GM23338 (cell line): Measurements from ENCODE around the gene CCDC3. TPM values are rescaled to one million over a fixed set of nuclear protein-coding genes. Genes with fewer than 3 reads are reported as not detected.

ENCODE experiments used
- ATAC-seq: fragments of 200-7000 bp; cut with Tn5 transposase; 3 replicates; pipeline ENCODE4 v1.9.1; 2020
- DNase-seq: peaks from one replicate; pipeline ENCODE4 v3.0.0-alpha.2; 2015; ENCODE audit warnings: low spot score
- H2AFZ ChIP-seq: fragments of 200-600 bp; sonication (generic); 2 replicates; pipeline ENCODE4 v1.8.0; 2016; ENCODE audit warnings: antibody characterized with exemption, mild to moderate bottlenecking, moderate library complexity
- H3F3A ChIP-seq: fragments of 200-600 bp; sonication (generic); replicated peaks from 2 replicates; pipeline ENCODE4 v1.8.0; 2017; ENCODE audit warnings: antibody characterized with exemption, mixed run types, low read depth
- H3K27ac ChIP-seq: fragments of 200-600 bp; sonication (generic); 2 replicates; pipeline ENCODE4 v1.6.1; 2016; ENCODE audit warnings: low read depth
- H3K27me3 ChIP-seq: fragments of 200-600 bp; sonication (generic); 2 replicates; pipeline ENCODE4 v1.8.0; 2016; ENCODE audit warnings: mild to moderate bottlenecking, mixed run types, moderate library complexity; ENCODE audit not compliant: insufficient read depth
- H3K36me3 ChIP-seq: fragments of 200-600 bp; sonication (generic); 2 replicates; pipeline ENCODE4 v1.8.0; 2016; ENCODE audit warnings: mild to moderate bottlenecking; ENCODE audit not compliant: insufficient read depth
- H3K4me1 ChIP-seq: fragments of 200-600 bp; sonication (generic); 2 replicates; pipeline ENCODE4 v1.8.0; 2016; ENCODE audit warnings: mild to moderate bottlenecking, moderate library complexity; ENCODE audit not compliant: insufficient read depth
- H3K4me2 ChIP-seq: fragments of 200-600 bp; sonication (generic); 2 replicates; pipeline ENCODE4 v1.7.1; 2017; ENCODE audit warnings: mixed run types
- H3K4me3 ChIP-seq: fragments of 200-600 bp; sonication (generic); 2 replicates; pipeline ENCODE4 v1.6.1; 2016; ENCODE audit warnings: mixed run types
- H3K79me2 ChIP-seq: fragments of 200-600 bp; sonication (generic); replicated peaks from 2 replicates; pipeline ENCODE4 v1.8.0; 2017; ENCODE audit warnings: mild to moderate bottlenecking; ENCODE audit not compliant: insufficient read depth
- H3K9me2 ChIP-seq: fragments of 200-600 bp; sonication (generic); 2 replicates; pipeline ENCODE4 v1.8.0; 2017; ENCODE audit not compliant: insufficient read depth
- H4K20me1 ChIP-seq: fragments of 200-600 bp; sonication (generic); replicated peaks from 2 replicates; pipeline ENCODE4 v1.8.0; 2017; ENCODE audit warnings: mild to moderate bottlenecking; ENCODE audit not compliant: insufficient read depth
- H3K27ac Mint-ChIP-seq: 2 replicates; pipeline ENCODE4 v1.8.0; 2020; ENCODE audit warnings: inconsistent platforms, mild to moderate bottlenecking, moderate library complexity, mixed read lengths
- H3K27me3 Mint-ChIP-seq: 3 replicates; pipeline ENCODE4 v1.8.0; 2022; ENCODE audit warnings: low read depth, mild to moderate bottlenecking, moderate library complexity, mixed read lengths, inconsistent platforms; ENCODE audit not compliant: insufficient read depth, poor library complexity
- H3K36me3 Mint-ChIP-seq: 3 replicates; pipeline ENCODE4 v1.8.0; 2021; ENCODE audit warnings: low read depth, mild to moderate bottlenecking, inconsistent platforms, moderate library complexity, mixed read lengths
- H3K4me1 Mint-ChIP-seq: 3 replicates; pipeline ENCODE4 v1.8.0; 2020; ENCODE audit warnings: mild to moderate bottlenecking, inconsistent platforms, mixed read lengths
- H3K4me3 Mint-ChIP-seq: 3 replicates; pipeline ENCODE4 v1.8.0; 2021; ENCODE audit warnings: moderate library complexity, mild to moderate bottlenecking, inconsistent platforms, mixed read lengths
- H3K9me3 Mint-ChIP-seq: 3 replicates; pipeline ENCODE4 v1.8.0; 2020; ENCODE audit warnings: moderate library complexity, mild to moderate bottlenecking, inconsistent platforms, mixed read lengths
- CREB1 ChIP-seq: fragments of 250-450 bp; sonication (Bioruptor Pico); IDR thresholded peaks from 2 replicates; pipeline ENCODE4 v1.5.0; 2020; ENCODE audit warnings: low read depth, mild to moderate bottlenecking, moderate library complexity
- JUNB ChIP-seq: IDR thresholded peaks from one replicate; pipeline ENCODE4 v1.6.1; 2016; ENCODE audit warnings: antibody characterized with exemption; ENCODE audit not compliant: unreplicated experiment
- ZNF114 ChIP-seq: fragments of 250-450 bp; sonication (Bioruptor Pico); IDR thresholded peaks from 2 replicates; pipeline ENCODE4 v1.5.0; 2020; ENCODE audit warnings: mild to moderate bottlenecking, moderate library complexity
- ZNF462 ChIP-seq: fragments of 250-450 bp; sonication (Bioruptor Pico); IDR thresholded peaks from 2 replicates; pipeline ENCODE4 v1.5.0; 2020; ENCODE audit warnings: mild to moderate bottlenecking, moderate library complexity
- polyA plus RNA-seq: library from polyadenylated mRNA; unstranded; fragments of >200 nt; fragmentation: Nextera tagmentation; extraction: Ambion mirVana; gene quantifications from 2 replicates; pipeline ENCODE4 v1.2.1, GENCODE V29; 2016
- total RNA-seq: library from RNA; depleted of rRNA; stranded (reverse); fragments of >200 nt; shearing (Covaris generic); gene quantifications from 2 replicates; pipeline ENCODE4 v1.2.3, GENCODE V29; 2014
- TF ChIP-seq, protein P1 (sequence below), 2 experiments: fragments of 200-600 bp in 1 of 2; sonication (generic) in 1 of 2; conservative IDR thresholded peaks; 2 replicates each; pipeline versions ENCODE4 v1.5.1 to v1.6.1; 2016 to 2017; ENCODE audit warnings: antibody characterized with exemption in 2 of 2, low read depth in 2 of 2, mild to moderate bottlenecking in 2 of 2, moderate library complexity in 1 of 2
- TF ChIP-seq, protein P2 (sequence below): IDR thresholded peaks from one replicate; pipeline ENCODE4 v1.6.1; 2018; ENCODE audit warnings: antibody characterized with exemption; ENCODE audit not compliant: unreplicated experiment

The CCDC3 gene
- total and polyA plus RNA-seq, 2 experiments from 2014 or later = 1.4 to 5.2 TPM

DNA sequence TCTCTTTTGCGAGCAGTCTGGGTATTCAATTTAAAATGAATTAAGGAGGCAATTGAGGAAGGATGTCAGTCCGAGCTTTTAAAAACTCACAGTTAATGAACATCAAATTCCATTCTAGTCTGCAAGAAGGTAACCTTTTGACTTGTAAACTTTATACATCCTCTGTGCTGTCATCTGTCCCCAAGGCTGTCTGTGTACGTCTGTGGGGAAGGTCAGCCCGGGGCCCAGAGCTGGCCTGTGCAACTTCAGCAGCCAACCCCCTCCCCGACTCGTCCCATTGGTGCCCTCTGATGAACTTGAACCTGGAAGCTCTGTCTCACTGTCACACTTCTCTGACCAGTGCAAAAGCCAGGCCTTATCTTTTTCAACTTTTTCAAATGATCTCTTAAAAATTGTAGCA lies 80.3 kb downstream of the CCDC3 start:
- Histone ChIP-seq H4K20me1 (no peaks in the 10 kb centered on the region), H3K79me2 (no peaks in the 10 kb centered on the region), H3K36me3 (no peaks in the 10 kb centered on the region), H3K27ac (no peak overlapping the region), H3K4me1 (no peaks in the 10 kb centered on the region; the same call in 1 of the 2 replicates), H3K4me3 (no peak overlapping the region), H3K27me3 (no peaks in the 10 kb centered on the region), H2AFZ (no peak overlapping the region), H3K9me2 (no peaks in the 10 kb centered on the region), H3K4me2 (no peak overlapping the region), H3F3A (no peaks in the 10 kb centered on the region)
- no peak for ATAC-seq
- Mint-ChIP-seq H3K27me3 (no peaks in the 10 kb centered on the region), H3K27ac (no peak overlapping the region), H3K36me3 (no peaks in the 10 kb centered on the region), H3K4me1 (no peaks in the 10 kb centered on the region), H3K9me3 (no peaks in the 10 kb centered on the region), H3K4me3 (no peak overlapping the region)
- TF ChIP-seq ZNF114 (CRISPR knock-in tag) = no peak
- TF ChIP-seq ZNF462 (CRISPR knock-in tag) = no peak
- no peak for TF ChIP-seq JUNB
- TF ChIP-seq, protein P1, sequence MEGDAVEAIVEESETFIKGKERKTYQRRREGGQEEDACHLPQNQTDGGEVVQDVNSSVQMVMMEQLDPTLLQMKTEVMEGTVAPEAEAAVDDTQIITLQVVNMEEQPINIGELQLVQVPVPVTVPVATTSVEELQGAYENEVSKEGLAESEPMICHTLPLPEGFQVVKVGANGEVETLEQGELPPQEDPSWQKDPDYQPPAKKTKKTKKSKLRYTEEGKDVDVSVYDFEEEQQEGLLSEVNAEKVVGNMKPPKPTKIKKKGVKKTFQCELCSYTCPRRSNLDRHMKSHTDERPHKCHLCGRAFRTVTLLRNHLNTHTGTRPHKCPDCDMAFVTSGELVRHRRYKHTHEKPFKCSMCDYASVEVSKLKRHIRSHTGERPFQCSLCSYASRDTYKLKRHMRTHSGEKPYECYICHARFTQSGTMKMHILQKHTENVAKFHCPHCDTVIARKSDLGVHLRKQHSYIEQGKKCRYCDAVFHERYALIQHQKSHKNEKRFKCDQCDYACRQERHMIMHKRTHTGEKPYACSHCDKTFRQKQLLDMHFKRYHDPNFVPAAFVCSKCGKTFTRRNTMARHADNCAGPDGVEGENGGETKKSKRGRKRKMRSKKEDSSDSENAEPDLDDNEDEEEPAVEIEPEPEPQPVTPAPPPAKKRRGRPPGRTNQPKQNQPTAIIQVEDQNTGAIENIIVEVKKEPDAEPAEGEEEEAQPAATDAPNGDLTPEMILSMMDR (conservative IDR thresholded peaks at IDR 0.05; ENCODE audit: low read depth in 2 of 2) = no peak
- no peak for DNase-seq

DNA sequence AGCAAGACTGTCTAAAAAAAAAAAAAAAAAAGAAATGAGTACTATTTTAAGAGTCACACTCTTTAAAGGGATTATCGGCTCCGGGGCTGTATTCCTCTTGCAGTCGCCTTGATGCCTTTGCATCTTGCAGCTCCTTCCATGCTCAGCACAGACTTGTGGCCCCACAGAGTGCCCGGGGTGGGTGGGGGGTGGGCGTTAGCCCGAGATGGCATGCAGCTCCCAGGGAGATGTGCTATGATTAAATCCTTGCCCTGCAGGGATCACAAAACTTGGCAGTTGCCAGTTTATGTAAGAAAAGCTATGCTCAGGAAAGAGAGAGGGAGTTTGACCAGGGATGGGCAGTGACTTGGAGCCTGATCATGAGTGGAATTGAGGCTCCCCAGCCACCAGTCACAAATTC lies 81.9 kb downstream of the CCDC3 start:
- no peak for DNase-seq
- Histone ChIP-seq H3K27ac (no peak overlapping the region), H3K4me3 (no peak overlapping the region), H3K4me1 (no peaks in the 10 kb centered on the region; the same call in 1 of the 2 replicates), H3K4me2 (no peak overlapping the region), H3F3A (no peaks in the 10 kb centered on the region), H3K36me3 (no peaks in the 10 kb centered on the region), H3K27me3 (no peaks in the 10 kb centered on the region), H2AFZ (no peak overlapping the region), H3K9me2 (0 out of 2 replicates have a peak, but pooled peaks cover 4% of the 10 kb centered on the region), H3K79me2 (no peaks in the 10 kb centered on the region), H4K20me1 (no peaks in the 10 kb centered on the region)
- no peaks in the 10 kb centered on the region for H3K27me3 Mint-ChIP-seq
- no peak overlapping the region for H3K4me3 Mint-ChIP-seq
- no peaks in the 10 kb centered on the region for H3K9me3 Mint-ChIP-seq
- H3K36me3 Mint-ChIP-seq = no peaks in the 10 kb centered on the region
- H3K27ac Mint-ChIP-seq = no peak overlapping the region
- no peak for ATAC-seq
- H3K4me1 Mint-ChIP-seq = no peaks in the 10 kb centered on the region
- no peak for TF ChIP-seq CREB1
- TF ChIP-seq, protein P2, sequence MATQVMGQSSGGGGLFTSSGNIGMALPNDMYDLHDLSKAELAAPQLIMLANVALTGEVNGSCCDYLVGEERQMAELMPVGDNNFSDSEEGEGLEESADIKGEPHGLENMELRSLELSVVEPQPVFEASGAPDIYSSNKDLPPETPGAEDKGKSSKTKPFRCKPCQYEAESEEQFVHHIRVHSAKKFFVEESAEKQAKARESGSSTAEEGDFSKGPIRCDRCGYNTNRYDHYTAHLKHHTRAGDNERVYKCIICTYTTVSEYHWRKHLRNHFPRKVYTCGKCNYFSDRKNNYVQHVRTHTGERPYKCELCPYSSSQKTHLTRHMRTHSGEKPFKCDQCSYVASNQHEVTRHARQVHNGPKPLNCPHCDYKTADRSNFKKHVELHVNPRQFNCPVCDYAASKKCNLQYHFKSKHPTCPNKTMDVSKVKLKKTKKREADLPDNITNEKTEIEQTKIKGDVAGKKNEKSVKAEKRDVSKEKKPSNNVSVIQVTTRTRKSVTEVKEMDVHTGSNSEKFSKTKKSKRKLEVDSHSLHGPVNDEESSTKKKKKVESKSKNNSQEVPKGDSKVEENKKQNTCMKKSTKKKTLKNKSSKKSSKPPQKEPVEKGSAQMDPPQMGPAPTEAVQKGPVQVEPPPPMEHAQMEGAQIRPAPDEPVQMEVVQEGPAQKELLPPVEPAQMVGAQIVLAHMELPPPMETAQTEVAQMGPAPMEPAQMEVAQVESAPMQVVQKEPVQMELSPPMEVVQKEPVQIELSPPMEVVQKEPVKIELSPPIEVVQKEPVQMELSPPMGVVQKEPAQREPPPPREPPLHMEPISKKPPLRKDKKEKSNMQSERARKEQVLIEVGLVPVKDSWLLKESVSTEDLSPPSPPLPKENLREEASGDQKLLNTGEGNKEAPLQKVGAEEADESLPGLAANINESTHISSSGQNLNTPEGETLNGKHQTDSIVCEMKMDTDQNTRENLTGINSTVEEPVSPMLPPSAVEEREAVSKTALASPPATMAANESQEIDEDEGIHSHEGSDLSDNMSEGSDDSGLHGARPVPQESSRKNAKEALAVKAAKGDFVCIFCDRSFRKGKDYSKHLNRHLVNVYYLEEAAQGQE = no peak
